Measurements from ENCODE around the gene HS2ST1. TPM values are rescaled to one million over a fixed set of nuclear protein-coding genes. Genes with fewer than 3 reads are reported as not detected.
A peak's percentile ranks its signal among the peaks of the same experiment; 100 is the strongest.

Gene HS2ST1
- total RNA-seq, 1 donor from 2014 or later = 19.0 TPM

GRCh38 chr1:87123610-87124009 is 209.2 kb downstream of the HS2ST1 start:
- H3K27me3 ChIP-seq (ENCODE audit: low read depth) = no peaks in the 10 kb centered on the region
- no peaks in the 10 kb centered on the region for H3K4me1 ChIP-seq
- intact Hi-C loops (cut with DNase I) = no loop called here
- DNase-seq (no peak), ATAC-seq (no peak)
- H3K4me3 ChIP-seq = no peak overlapping the region
- H3K9me3 ChIP-seq = no peaks in the 10 kb centered on the region
- H3K27ac ChIP-seq = no peak overlapping the region
- H3K36me3 ChIP-seq = no peaks in the 10 kb centered on the region
- no peak for TF ChIP-seq CTCF (IDR thresholded peaks at IDR 0.05)

GRCh38 chr1:87126886-87127505 is 212.6 kb downstream of the HS2ST1 start:
- Histone ChIP-seq H3K9me3 (no peaks in the 10 kb centered on the region), H3K4me3 (no peak overlapping the region), H3K36me3 (no peaks in the 10 kb centered on the region), H3K27me3 (ENCODE audit: low read depth) (no peaks in the 10 kb centered on the region), H3K4me1 (peaks cover 1% of the 10 kb centered on the region), H3K27ac (no peak overlapping the region)
- intact Hi-C loops (cut with DNase I) = no loop called here
- no peak for TF ChIP-seq CTCF (IDR thresholded peaks at IDR 0.05)
- no peak for DNase-seq
- ATAC-seq = no peak

GRCh38 chr1:87127581-87127980 is 213.1 kb downstream of the HS2ST1 start:
- DNase-seq (no peak), ATAC-seq (no peak)
- Histone ChIP-seq H3K4me1 (peaks cover 7% of the 10 kb centered on the region), H3K27me3 (ENCODE audit: low read depth) (no peaks in the 10 kb centered on the region), H3K36me3 (no peaks in the 10 kb centered on the region), H3K9me3 (no peaks in the 10 kb centered on the region), H3K4me3 (no peak overlapping the region), H3K27ac (no peak overlapping the region)
- TF ChIP-seq CTCF (IDR thresholded peaks at IDR 0.05) = no peak
- intact Hi-C loops (cut with DNase I) = no loop called here

GRCh38 chr1:87129038-87129437 is 214.6 kb downstream of the HS2ST1 start:
- no peaks in the 10 kb centered on the region for H3K9me3 ChIP-seq
- peaks cover 9% of the 10 kb centered on the region for H3K4me1 ChIP-seq
- no peak for ATAC-seq
- TF ChIP-seq CTCF (IDR thresholded peaks at IDR 0.05) = no peak
- no peaks in the 10 kb centered on the region for H3K36me3 ChIP-seq
- no peak overlapping the region for H3K4me3 ChIP-seq
- no peak for DNase-seq
- H3K27ac ChIP-seq = no peak overlapping the region
- no peaks in the 10 kb centered on the region for H3K27me3 ChIP-seq (ENCODE audit: low read depth)
- intact Hi-C loops (cut with DNase I) = no loop called here

- Histone ChIP-seq H3K27ac (peak overlapping the region; percentile 37), H3K4me3 (peak overlapping the region; percentile 35), H3K27me3 (ENCODE audit: low read depth) (no peaks in the 10 kb centered on the region), H3K4me1 (peaks cover 9% of the 10 kb centered on the region), H3K9me3 (no peaks in the 10 kb centered on the region), H3K36me3 (no peaks in the 10 kb centered on the region)
- no peak for DNase-seq
- intact Hi-C loops (cut with DNase I) = no loop called here
- no peak for TF ChIP-seq CTCF (IDR thresholded peaks at IDR 0.05)
- ATAC-seq = no peak
Observed at GRCh38 chr1:87129606-87130005, 215.2 kb downstream of the HS2ST1 start.
